H1 (cell line): Measurements from ENCODE around the gene MRPS35. TPM values are rescaled to one million over a fixed set of nuclear protein-coding genes. Genes with fewer than 3 reads are reported as not detected.

Source experiments
- CTCF ChIA-PET: fragments of 300-600 bp; sonication (Branson Sonifier 250); formaldehyde crosslinking; loops from one replicate; lab custom pipeline; 2021; ENCODE audit not compliant: partially characterized antibody; lab: Charles Lee
- POLR2A ChIA-PET: fragments of 300-600 bp; sonication (Branson Sonifier 250); formaldehyde crosslinking; loops from one replicate; lab custom pipeline; 2021; ENCODE audit warnings: inconsistent platforms; ENCODE audit not compliant: partially characterized antibody; lab: Charles Lee
- DNase-seq, 2 experiments: peaks; one replicate each; pipeline versions ENCODE4 v3.0.0 to v3.0.0-alpha.2; 2010 to 2022; ENCODE audit warnings: low spot score in 2 of 2, low read depth in 1 of 2, mixed read lengths in 1 of 2
- FAIRE-seq: peaks from 2 replicates; lab custom pipeline; 2011; peaks lifted over from hg19 to GRCh38; lab: Jason Lieb, UNC
- H2AFZ ChIP-seq: 2 replicates; pipeline ENCODE4 v1.8.1; 2012; ENCODE audit warnings: low read length, inconsistent platforms
- H2AK5ac ChIP-seq: 2 replicates; pipeline ENCODE4 v1.6.1; 2013; ENCODE audit warnings: low read depth, low read length
- H2BK120ac ChIP-seq: replicated peaks from 2 replicates; pipeline ENCODE3; 2013; ENCODE audit warnings: low read depth, low read length, inconsistent platforms
- H2BK12ac ChIP-seq: 2 replicates; pipeline ENCODE4 v1.6.1; 2013; ENCODE audit warnings: low read depth, low read length
- H2BK15ac ChIP-seq: 2 replicates; pipeline ENCODE4 v1.6.1; 2013; ENCODE audit warnings: low read length
- H2BK20ac ChIP-seq: 2 replicates; pipeline ENCODE4 v1.6.1; 2013; ENCODE audit warnings: low read length
- H2BK5ac ChIP-seq: 2 replicates; pipeline ENCODE4 v1.6.1; 2013; ENCODE audit warnings: low read depth, low read length
- H3K14ac ChIP-seq: 2 replicates; pipeline ENCODE4 v1.6.1; 2013; ENCODE audit warnings: inconsistent platforms; ENCODE audit not compliant: insufficient read length
- H3K18ac ChIP-seq: 2 replicates; pipeline ENCODE4 v1.6.1; 2013; ENCODE audit warnings: low read length; ENCODE audit errors: extremely low read depth
- H3K23ac ChIP-seq: 2 replicates; pipeline ENCODE4 v1.6.1; 2013; ENCODE audit warnings: inconsistent platforms; ENCODE audit not compliant: insufficient read length
- H3K23me2 ChIP-seq: 2 replicates; pipeline ENCODE4 v1.6.1; 2013; ENCODE audit warnings: low read depth, low read length
- H3K27ac ChIP-seq: 2 replicates; pipeline ENCODE4 v1.6.1; 2011; ENCODE audit warnings: low read depth, low read length, inconsistent platforms
- H3K27me3 ChIP-seq, 4 experiments: replicated peaks in 1 of 4; 1 replicate in 1 of 4; 2 replicates in 3 of 4; pipeline versions ENCODE4 v1.6.1 to v1.8.1; 2011 to 2013; ENCODE audit warnings: low read length in 3 of 4, mild to moderate bottlenecking in 3 of 4, inconsistent platforms in 2 of 4, mixed read lengths in 2 of 4, moderate library complexity in 1 of 4; ENCODE audit not compliant: control insufficient read depth in 3 of 4, insufficient read depth in 3 of 4; ENCODE audit errors: extremely low read depth in 1 of 4
- H3K36me3 ChIP-seq, 4 experiments: 2 replicates each; pipeline versions ENCODE4 v1.6.1 to v1.8.1; 2011 to 2013; ENCODE audit warnings: mild to moderate bottlenecking in 4 of 4, low read length in 3 of 4, moderate library complexity in 2 of 4, control low read depth in 1 of 4, inconsistent platforms in 1 of 4; ENCODE audit not compliant: insufficient read depth in 4 of 4, control insufficient read depth in 2 of 4
- H3K4ac ChIP-seq: replicated peaks from 2 replicates; pipeline ENCODE3; 2013; ENCODE audit warnings: low read length, low read depth, mixed read lengths, inconsistent platforms; ENCODE audit not compliant: insufficient read length
- H3K4me1 ChIP-seq, 4 experiments: replicated peaks in 1 of 4; 1 replicate in 1 of 4; 2 replicates in 3 of 4; pipeline versions ENCODE4 v1.6.1 to v1.8.1; 2011 to 2013; ENCODE audit warnings: low read length in 3 of 4, inconsistent platforms in 2 of 4, mixed read lengths in 1 of 4; ENCODE audit not compliant: insufficient read depth in 4 of 4, control insufficient read depth in 3 of 4
- H3K4me2 ChIP-seq, 2 experiments: 2 replicates each; pipeline versions ENCODE4 v1.6.1 to v1.8.1; 2011 to 2013; ENCODE audit warnings: low read depth in 2 of 2, low read length in 2 of 2, control low read depth in 1 of 2, inconsistent platforms in 1 of 2, mild to moderate bottlenecking in 1 of 2; ENCODE audit not compliant: insufficient read depth in 1 of 2
- H3K4me3 ChIP-seq, 4 experiments: fragments of 200-600, 300-600 bp in 1 of 4; sonication (generic), shearing (Covaris generic), sonication (Bioruptor Twin) in 1 of 4; 2 replicates each; pipeline versions ENCODE4 v1.5.1 to v1.8.1; 2011 to 2016; ENCODE audit warnings: low read length in 4 of 4, low read depth in 3 of 4, control low read depth in 2 of 4, inconsistent platforms in 2 of 4, mild to moderate bottlenecking in 2 of 4, mixed read lengths in 1 of 4, moderate library complexity in 1 of 4; ENCODE audit not compliant: insufficient read depth in 2 of 4; ENCODE audit errors: extremely low read depth in 1 of 4
- H3K56ac ChIP-seq: replicated peaks from 2 replicates; pipeline ENCODE3; 2013; ENCODE audit warnings: low read depth, mild to moderate bottlenecking, mixed read lengths, low read length, inconsistent platforms; ENCODE audit not compliant: insufficient read length
- H3K79me1 ChIP-seq: 2 replicates; pipeline ENCODE4 v1.6.1; 2013; ENCODE audit warnings: low read depth, low read length, control low read depth
- H3K79me2 ChIP-seq, 2 experiments: 2 replicates each; pipeline versions ENCODE4 v1.6.1 to v1.8.1; 2012 to 2013; ENCODE audit warnings: low read length in 2 of 2, mild to moderate bottlenecking in 2 of 2, inconsistent platforms in 1 of 2; ENCODE audit not compliant: insufficient read depth in 2 of 2, control insufficient read depth in 1 of 2
- H3K9ac ChIP-seq, 4 experiments: replicated peaks in 1 of 4; 1 replicate in 1 of 4; 2 replicates in 3 of 4; pipeline versions ENCODE4 v1.6.1 to v1.8.1; 2011 to 2013; ENCODE audit warnings: low read depth in 3 of 4, low read length in 3 of 4, control low read depth in 2 of 4, mild to moderate bottlenecking in 2 of 4, moderate library complexity in 2 of 4, inconsistent platforms in 1 of 4; ENCODE audit errors: extremely low read depth in 1 of 4
- H3K9me3 ChIP-seq, 2 experiments: 2 replicates each; pipeline versions ENCODE4 v1.6.1 to v1.8.1; 2012 to 2013; ENCODE audit warnings: mild to moderate bottlenecking in 2 of 2, moderate library complexity in 2 of 2, control low read depth in 1 of 2, inconsistent platforms in 1 of 2, low read depth in 1 of 2, low read length in 1 of 2, mixed read lengths in 1 of 2; ENCODE audit not compliant: insufficient read depth in 2 of 2
- H4K20me1 ChIP-seq, 2 experiments: replicated peaks in 1 of 2; 2 replicates each; pipeline versions ENCODE3 to v1.8.1; 2011 to 2013; ENCODE audit warnings: inconsistent platforms in 2 of 2, low read length in 2 of 2, mild to moderate bottlenecking in 1 of 2; ENCODE audit not compliant: insufficient read depth in 2 of 2, control insufficient read depth in 1 of 2
- H4K5ac ChIP-seq: 2 replicates; pipeline ENCODE4 v1.6.1; 2013; ENCODE audit warnings: low read length, low read depth, mixed read lengths, inconsistent platforms; ENCODE audit not compliant: insufficient read length
- H4K8ac ChIP-seq: 2 replicates; pipeline ENCODE4 v1.8.0; 2013; ENCODE audit warnings: mild to moderate bottlenecking, moderate library complexity, low read length, inconsistent platforms; ENCODE audit not compliant: insufficient read depth; ENCODE audit errors: extremely low read depth
- H4K91ac ChIP-seq: replicated peaks from 2 replicates; pipeline ENCODE3; 2013; ENCODE audit warnings: low read length, mixed read lengths, inconsistent platforms; ENCODE audit not compliant: insufficient read length
- SIRT6 ChIP-seq: IDR thresholded peaks from one replicate; pipeline ENCODE4 v1.7.1; 2012; ENCODE audit warnings: low read length, inconsistent platforms
- YY1 ChIP-seq: IDR thresholded peaks from 2 replicates; pipeline ENCODE4 v1.6.1; 2011; ENCODE audit warnings: low read depth, mild to moderate bottlenecking, low read length
- WGBS, 2 experiments: shearing (Covaris generic) in 1 of 2; methylation state at CpG; one replicate each; pipeline versions ENCODE4 v1.1.6 to v1.1.7; 2013 to 2015; ENCODE audit warnings: low lambda C conversion rate in 2 of 2, mixed read lengths in 2 of 2, inconsistent platforms in 1 of 2, low coverage in 1 of 2, missing lambda C conversion rate in 1 of 2; ENCODE audit not compliant: insufficient replicate concordance in 2 of 2, insufficient coverage in 1 of 2, insufficient read length in 1 of 2; ENCODE audit errors: extremely low coverage in 1 of 2, missing lambda C conversion rate in 1 of 2; 5-methylcytosine and 5-hydroxymethylcytosine counted together
- polyA plus RNA-seq, 7 experiments: library from polyadenylated mRNA; depleted of rRNA in 3 of 7; stranded (reverse) in 5 of 7; unstranded in 2 of 7; fragments of >200 nt in 5 of 7; fragments of 200-250 nt in 2 of 7; gene quantifications; 1 replicate in 5 of 7; 2 replicates in 1 of 7; 4 replicates in 1 of 7; pipeline versions ENCODE4 v1.2.1 to v1.2.3, GENCODE V29; 2011 to 2013; ENCODE audit warnings: missing spikeins in 2 of 7, mixed read lengths in 2 of 7
- total RNA-seq: library from RNA; stranded (reverse); fragmentation: NEBNext Ultra II Directional; extraction: Animal tissue kit (Norgen Biotek cat#: 25700); gene quantifications from 2 replicates; pipeline ENCODE4 v1.2.1, GENCODE V29; 2021

The MRPS35 gene
- total and polyA plus RNA-seq, 2 of the 8 experiments (the other 6 are each of a cell fraction or from before 2014, with no cell fraction given) = 26.8 to 47.9 TPM

DNA sequence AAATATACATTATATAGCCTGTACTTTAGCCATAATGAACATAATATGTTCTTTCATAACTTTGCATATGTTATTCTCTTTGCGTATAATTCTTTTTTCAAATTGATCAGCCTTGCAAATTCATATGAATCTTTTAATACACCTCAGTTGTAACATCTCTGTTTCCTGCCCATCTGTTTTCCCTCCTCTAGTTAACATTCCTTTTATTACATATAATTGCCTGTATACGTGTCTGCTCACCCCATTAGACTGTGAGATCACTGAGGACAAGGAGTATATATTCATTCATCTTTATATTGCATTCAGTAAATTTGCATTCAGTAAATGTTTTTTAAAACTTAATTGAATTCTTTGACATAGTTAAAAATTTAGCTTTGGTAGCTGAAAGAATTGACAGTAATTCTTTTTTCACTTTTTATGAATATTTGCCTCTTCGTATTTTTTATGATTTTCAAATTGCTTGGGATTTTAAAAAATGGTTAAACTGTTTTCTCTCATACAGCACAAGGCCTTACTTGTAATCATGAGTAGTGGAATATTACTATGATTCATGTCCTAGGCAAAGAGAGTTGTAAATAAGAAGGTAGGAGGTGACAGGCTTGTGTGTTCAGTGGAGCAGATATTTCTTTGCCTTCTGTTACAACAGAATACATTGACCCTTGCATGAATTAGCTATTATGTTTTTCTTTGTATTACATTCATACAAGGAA, 36.6 kb downstream of the MRPS35 start:
- H3K4me1 ChIP-seq = no peaks in the 10 kb centered on the region
- H4K91ac ChIP-seq = no peak overlapping the region
- H3K9me3 ChIP-seq = no peaks in the 10 kb centered on the region; a peak in 1 of 4 replicates
- no peaks in the 10 kb centered on the region for H3K27me3 ChIP-seq
- no peak overlapping the region for H3K18ac ChIP-seq
- peaks cover 0 to 2% of the 10 kb centered on the region in 2 experiments for H4K20me1 ChIP-seq
- H3K79me2 ChIP-seq = no peaks in the 10 kb centered on the region
- no peak overlapping the region for H2AFZ ChIP-seq
- no peaks in the 10 kb centered on the region for H3K79me1 ChIP-seq
- 93% methylated on average over 3 of the region's 3 CpGs; no CpG with 5 or more reads in 1 of the 2 experiments for WGBS, 2 experiments
- H2BK20ac ChIP-seq = no peak overlapping the region
- ChIA-PET POLR2A (interaction anchor here (1.5 kb wide), 1 partner anchor 40 kb away, joined by 4 read pairs; no protein-coding TSS in a partner anchor), CTCF (interaction anchor here (1.6 to 1.7 kb wide), 2 partner anchors 13 to 14 kb away, joined by 4 to 8 read pairs; no protein-coding TSS in a partner anchor)
- no peak overlapping the region for H2BK12ac ChIP-seq
- no peak for DNase-seq
- H3K14ac ChIP-seq = no peak overlapping the region
- no peak overlapping the region for H2BK15ac ChIP-seq
- peaks cover 0 to 12% (median 3%) of the 10 kb centered on the region in 4 experiments; a peak in 3 of 8 replicates for H3K36me3 ChIP-seq
- no peak overlapping the region for H4K5ac ChIP-seq
- H3K56ac ChIP-seq = no peak overlapping the region
- no peak overlapping the region for H3K4ac ChIP-seq
- no peak overlapping the region for H3K4me2 ChIP-seq
- H2AK5ac ChIP-seq = no peak overlapping the region
- no peak overlapping the region for H3K27ac ChIP-seq
- no peak overlapping the region for H3K9ac ChIP-seq
- H2BK120ac ChIP-seq = no peak overlapping the region
- no peak overlapping the region for H2BK5ac ChIP-seq
- H4K8ac ChIP-seq = no peak overlapping the region
- no peak overlapping the region for H3K4me3 ChIP-seq
- H3K23ac ChIP-seq = no peak overlapping the region
- TF ChIP-seq YY1 = no peak
- TF ChIP-seq SIRT6 = no peak
- H3K23me2 ChIP-seq = no peaks in the 10 kb centered on the region; the same call in 1 of the 2 replicates
- FAIRE-seq = no peak
